H9 (cell line): ENCODE results near the gene CATSPERE. TPM values are rescaled to one million over a fixed set of nuclear protein-coding genes. Genes with fewer than 3 reads are reported as not detected.

Source experiments
- DNase-seq: peaks from one replicate; pipeline ENCODE4 v3.0.0-alpha.2; 2017
- H2AFZ ChIP-seq: one replicate; pipeline ENCODE4 v1.6.1; 2013; ENCODE audit warnings: mild to moderate bottlenecking, low read length, control low read depth, moderate library complexity
- H2AK5ac ChIP-seq: 2 replicates; pipeline ENCODE4 v1.6.1; 2013; ENCODE audit warnings: low read length, control low read depth, mixed read lengths; ENCODE audit not compliant: insufficient read length
- H2BK120ac ChIP-seq: one replicate; pipeline ENCODE4 v1.6.1; 2013; ENCODE audit warnings: low read depth, mild to moderate bottlenecking, low read length, control low read depth, inconsistent platforms; ENCODE audit not compliant: poor library complexity, severe bottlenecking
- H2BK12ac ChIP-seq: 2 replicates; pipeline ENCODE4 v1.6.1; 2013; ENCODE audit warnings: low read length, control low read depth, mixed read lengths, low read depth; ENCODE audit not compliant: insufficient read length
- H2BK15ac ChIP-seq: 2 replicates; pipeline ENCODE4 v1.6.1; 2013; ENCODE audit warnings: low read depth, low read length, control low read depth
- H2BK20ac ChIP-seq: one replicate; pipeline ENCODE4 v1.6.1; 2013; ENCODE audit warnings: low read depth, mild to moderate bottlenecking, low read length, control low read depth, inconsistent platforms; ENCODE audit not compliant: poor library complexity, severe bottlenecking
- H2BK5ac ChIP-seq: 2 replicates; pipeline ENCODE4 v1.6.1; 2013; ENCODE audit warnings: low read length, control low read depth, mixed read lengths; ENCODE audit not compliant: insufficient read length
- H3K14ac ChIP-seq: 2 replicates; pipeline ENCODE4 v1.6.1; 2013; ENCODE audit warnings: low read length, control low read depth; ENCODE audit not compliant: insufficient read depth
- H3K18ac ChIP-seq: 2 replicates; pipeline ENCODE4 v1.6.1; 2013; ENCODE audit warnings: low read depth, mild to moderate bottlenecking, mixed read lengths, low read length, control low read depth; ENCODE audit not compliant: insufficient read length
- H3K23ac ChIP-seq: 2 replicates; pipeline ENCODE4 v1.6.1; 2013; ENCODE audit warnings: low read length, control low read depth, mixed read lengths, low read depth; ENCODE audit not compliant: insufficient read length
- H3K23me2 ChIP-seq: 2 replicates; pipeline ENCODE4 v1.6.1; 2013; ENCODE audit warnings: low read depth, mild to moderate bottlenecking, mixed read lengths, low read length, control low read depth; ENCODE audit not compliant: insufficient read length, poor library complexity, severe bottlenecking
- H3K27ac ChIP-seq: 2 replicates; pipeline ENCODE4 v1.5.1; 2013; ENCODE audit warnings: low read length, control low read depth, mixed read lengths, low read depth; ENCODE audit not compliant: insufficient read length
- H3K27me3 ChIP-seq: 2 replicates; pipeline ENCODE4 v1.6.1; 2013; ENCODE audit warnings: low read length, control low read depth, inconsistent platforms; ENCODE audit not compliant: insufficient read depth
- H3K4ac ChIP-seq: 2 replicates; pipeline ENCODE4 v1.6.1; 2013; ENCODE audit warnings: low read depth, mild to moderate bottlenecking, control low read depth, inconsistent platforms, low read length, moderate library complexity
- H3K4me1 ChIP-seq: 2 replicates; pipeline ENCODE4 v1.6.1; 2013; ENCODE audit warnings: low read length, control low read depth, inconsistent platforms; ENCODE audit not compliant: insufficient read depth
- H3K4me2 ChIP-seq: 2 replicates; pipeline ENCODE4 v1.6.1; 2013; ENCODE audit warnings: low read length, control low read depth, mixed read lengths; ENCODE audit not compliant: insufficient read length, insufficient read depth
- H3K56ac ChIP-seq: 2 replicates; pipeline ENCODE4 v1.6.1; 2013; ENCODE audit warnings: low read depth, mild to moderate bottlenecking, mixed read lengths, low read length, control low read depth; ENCODE audit not compliant: insufficient read length
- H3K79me1 ChIP-seq: 2 replicates; pipeline ENCODE4 v1.6.1; 2013; ENCODE audit warnings: low read depth, mild to moderate bottlenecking, moderate library complexity, low read length, control low read depth, inconsistent platforms; ENCODE audit not compliant: insufficient read depth, poor library complexity, severe bottlenecking
- H3K79me2 ChIP-seq: 2 replicates; pipeline ENCODE4 v1.6.1; 2013; ENCODE audit warnings: low read length, control low read depth, inconsistent platforms; ENCODE audit not compliant: insufficient read depth
- H3K9ac ChIP-seq: 2 replicates; pipeline ENCODE4 v1.6.1; 2013; ENCODE audit warnings: low read length, control low read depth, mixed read lengths; ENCODE audit not compliant: insufficient read length; ENCODE audit errors: extremely low read depth
- H3K9me3 ChIP-seq: one replicate; pipeline ENCODE4 v1.6.1; 2013; ENCODE audit warnings: low read depth, low read length, inconsistent platforms; ENCODE audit not compliant: control insufficient read depth
- H3T11ph ChIP-seq: one replicate; pipeline ENCODE4 v1.6.1; 2013; ENCODE audit warnings: mild to moderate bottlenecking, low read length, control low read depth, inconsistent platforms
- H4K20me1 ChIP-seq: one replicate; pipeline ENCODE4 v1.6.1; 2013; ENCODE audit not compliant: control insufficient read depth, insufficient read length, insufficient read depth
- H4K5ac ChIP-seq: 2 replicates; pipeline ENCODE4 v1.6.1; 2013; ENCODE audit warnings: low read depth, mild to moderate bottlenecking, mixed read lengths, low read length, control low read depth; ENCODE audit not compliant: insufficient read length
- H4K8ac ChIP-seq: replicated peaks from 2 replicates; pipeline ENCODE4 v1.6.1; 2013; ENCODE audit warnings: low read length, control low read depth, mixed read lengths, low read depth; ENCODE audit not compliant: insufficient read length
- H4K91ac ChIP-seq: 2 replicates; pipeline ENCODE4 v1.6.1; 2013; ENCODE audit warnings: low read depth, mild to moderate bottlenecking, moderate library complexity, mixed read lengths, low read length, control low read depth; ENCODE audit not compliant: insufficient read length
- H3K27ac Mint-ChIP-seq, 3 experiments: 2 replicates in 2 of 3; 3 replicates in 1 of 3; pipeline ENCODE4 v1.8.0; 2020 to 2021; ENCODE audit warnings: mixed read lengths in 3 of 3, mild to moderate bottlenecking in 1 of 3, moderate library complexity in 1 of 3
- H3K27me3 Mint-ChIP-seq: 2 replicates; pipeline ENCODE4 v1.8.0; 2021; ENCODE audit warnings: low read depth, mild to moderate bottlenecking, moderate library complexity, mixed read lengths
- H3K36me3 Mint-ChIP-seq, 3 experiments: 2 replicates in 2 of 3; 3 replicates in 1 of 3; pipeline ENCODE4 v1.8.0; 2020 to 2021; ENCODE audit warnings: low read depth in 3 of 3, mixed read lengths in 3 of 3; ENCODE audit not compliant: insufficient read depth in 1 of 3
- H3K4me1 Mint-ChIP-seq, 2 experiments: 2 replicates each; pipeline ENCODE4 v1.8.0; 2020; ENCODE audit warnings: mixed read lengths in 2 of 2
- H3K4me3 Mint-ChIP-seq, 2 experiments: 2 replicates in 1 of 2; 3 replicates in 1 of 2; pipeline ENCODE4 v1.8.0; 2020 to 2021; ENCODE audit warnings: mild to moderate bottlenecking in 2 of 2, mixed read lengths in 2 of 2, moderate library complexity in 1 of 2
- H3K9me3 Mint-ChIP-seq, 2 experiments: 2 replicates in 1 of 2; 3 replicates in 1 of 2; pipeline ENCODE4 v1.8.0; 2020; ENCODE audit warnings: mild to moderate bottlenecking in 2 of 2, mixed read lengths in 2 of 2, moderate library complexity in 1 of 2
- WGBS: extraction: QIAGEN DNeasy Blood & Tissue Kit; methylation state at CpG from one replicate; pipeline ENCODE4 v1.1.7; 2013; ENCODE audit warnings: missing lambda C conversion rate, low lambda C conversion rate, mixed read lengths; ENCODE audit not compliant: insufficient read length; ENCODE audit errors: extremely low coverage; 5-methylcytosine and 5-hydroxymethylcytosine counted together
- total RNA-seq: library from RNA; stranded (reverse); gene quantifications from 2 replicates; pipeline ENCODE4 v1.2.1, GENCODE V29; 2021
- TF ChIP-seq, protein P1 (sequence below): fragments of 200-600 bp; sonication (generic); conservative IDR thresholded peaks from 3 replicates; pipeline ENCODE4 v1.8.0; 2021; ENCODE audit warnings: antibody characterized with exemption, mild to moderate bottlenecking

CATSPERE gene
- total RNA-seq, 1 experiment from 2014 or later, result 0.31 TPM

DNA sequence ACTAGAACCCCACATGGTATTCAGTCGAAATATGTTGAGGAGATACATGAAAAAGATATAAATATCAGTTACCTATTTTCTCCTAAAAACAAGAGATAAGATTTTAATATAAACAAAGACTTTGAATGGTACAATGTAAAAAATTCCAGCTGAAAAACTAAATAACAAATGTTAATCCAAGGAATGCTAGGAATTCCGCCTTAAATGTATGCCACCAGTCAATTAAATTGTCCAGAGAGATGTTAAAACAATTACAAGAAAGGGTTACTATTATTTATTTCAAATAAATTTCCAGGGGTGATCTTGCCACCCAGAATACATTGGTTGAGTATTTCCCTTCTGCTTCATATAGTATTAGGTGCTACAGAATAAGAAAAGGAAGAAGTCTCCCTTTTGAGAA lies 13.5 kb upstream of the CATSPERE start:
- Histone ChIP-seq H3K14ac (no peak overlapping the region), H3K4me1 (peaks cover 13% of the 10 kb centered on the region; the same call in 1 of the 2 replicates), H2BK20ac (no peak overlapping the region), H3T11ph (no peak overlapping the region), H2BK5ac (no peak overlapping the region), H2BK120ac (no peak overlapping the region), H4K20me1 (no peaks in the 10 kb centered on the region), H4K91ac (no peak overlapping the region), H3K4me2 (no peak overlapping the region), H4K8ac (no peak overlapping the region), H3K18ac (no peak overlapping the region), H2BK12ac (no peak overlapping the region), H3K4ac (no peak overlapping the region), H3K79me1 (peaks cover 8% of the 10 kb centered on the region), H2AK5ac (no peak overlapping the region), H3K27ac (no peak overlapping the region), H2AFZ (no peak overlapping the region), H3K23me2 (peaks cover 12% of the 10 kb centered on the region), H3K23ac (no peak overlapping the region), H3K56ac (no peak overlapping the region), H2BK15ac (no peak overlapping the region), H3K9ac (no peak overlapping the region), H4K5ac (no peak overlapping the region), H3K27me3 (no peaks in the 10 kb centered on the region), H3K9me3 (no peaks in the 10 kb centered on the region), H3K79me2 (peaks cover 37% of the 10 kb centered on the region; the same call in 1 of the 2 replicates)
- H3K27ac Mint-ChIP-seq, result peak overlapping the region in 2 of 3 experiments; percentile 92; a peak in 4 of 7 replicates
- TF ChIP-seq, protein P1, sequence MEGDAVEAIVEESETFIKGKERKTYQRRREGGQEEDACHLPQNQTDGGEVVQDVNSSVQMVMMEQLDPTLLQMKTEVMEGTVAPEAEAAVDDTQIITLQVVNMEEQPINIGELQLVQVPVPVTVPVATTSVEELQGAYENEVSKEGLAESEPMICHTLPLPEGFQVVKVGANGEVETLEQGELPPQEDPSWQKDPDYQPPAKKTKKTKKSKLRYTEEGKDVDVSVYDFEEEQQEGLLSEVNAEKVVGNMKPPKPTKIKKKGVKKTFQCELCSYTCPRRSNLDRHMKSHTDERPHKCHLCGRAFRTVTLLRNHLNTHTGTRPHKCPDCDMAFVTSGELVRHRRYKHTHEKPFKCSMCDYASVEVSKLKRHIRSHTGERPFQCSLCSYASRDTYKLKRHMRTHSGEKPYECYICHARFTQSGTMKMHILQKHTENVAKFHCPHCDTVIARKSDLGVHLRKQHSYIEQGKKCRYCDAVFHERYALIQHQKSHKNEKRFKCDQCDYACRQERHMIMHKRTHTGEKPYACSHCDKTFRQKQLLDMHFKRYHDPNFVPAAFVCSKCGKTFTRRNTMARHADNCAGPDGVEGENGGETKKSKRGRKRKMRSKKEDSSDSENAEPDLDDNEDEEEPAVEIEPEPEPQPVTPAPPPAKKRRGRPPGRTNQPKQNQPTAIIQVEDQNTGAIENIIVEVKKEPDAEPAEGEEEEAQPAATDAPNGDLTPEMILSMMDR, result no peak
- no CpG with 5 or more reads among the region's 2 CpGs for WGBS
- no peaks in the 10 kb centered on the region for H3K27me3 Mint-ChIP-seq
- peaks cover 62 to 63% of the 10 kb centered on the region in 2 experiments for H3K4me1 Mint-ChIP-seq
- H3K9me3 Mint-ChIP-seq, result no peaks in the 10 kb centered on the region; a peak in 2 of 5 replicates
- H3K36me3 Mint-ChIP-seq, result peaks cover 5 to 19% (median 12%) of the 10 kb centered on the region in 3 experiments; a peak in 6 of 7 replicates
- DNase-seq, result no peak
- peak overlapping the region in 1 of 2 experiments; percentile 4; a peak in 2 of 5 replicates for H3K4me3 Mint-ChIP-seq
